GM19397 (cell line): ENCODE data around the gene SLC6A11.

Source experiments
- ATAC-seq: cut with Tn5 transposase; IDR thresholded peaks from one replicate; pipeline ENCODE4 v1.9.1; 2021; ENCODE audit warnings: mild to moderate bottlenecking, moderate library complexity; ENCODE audit not compliant: unreplicated experiment

The SLC6A11 gene

DNA sequence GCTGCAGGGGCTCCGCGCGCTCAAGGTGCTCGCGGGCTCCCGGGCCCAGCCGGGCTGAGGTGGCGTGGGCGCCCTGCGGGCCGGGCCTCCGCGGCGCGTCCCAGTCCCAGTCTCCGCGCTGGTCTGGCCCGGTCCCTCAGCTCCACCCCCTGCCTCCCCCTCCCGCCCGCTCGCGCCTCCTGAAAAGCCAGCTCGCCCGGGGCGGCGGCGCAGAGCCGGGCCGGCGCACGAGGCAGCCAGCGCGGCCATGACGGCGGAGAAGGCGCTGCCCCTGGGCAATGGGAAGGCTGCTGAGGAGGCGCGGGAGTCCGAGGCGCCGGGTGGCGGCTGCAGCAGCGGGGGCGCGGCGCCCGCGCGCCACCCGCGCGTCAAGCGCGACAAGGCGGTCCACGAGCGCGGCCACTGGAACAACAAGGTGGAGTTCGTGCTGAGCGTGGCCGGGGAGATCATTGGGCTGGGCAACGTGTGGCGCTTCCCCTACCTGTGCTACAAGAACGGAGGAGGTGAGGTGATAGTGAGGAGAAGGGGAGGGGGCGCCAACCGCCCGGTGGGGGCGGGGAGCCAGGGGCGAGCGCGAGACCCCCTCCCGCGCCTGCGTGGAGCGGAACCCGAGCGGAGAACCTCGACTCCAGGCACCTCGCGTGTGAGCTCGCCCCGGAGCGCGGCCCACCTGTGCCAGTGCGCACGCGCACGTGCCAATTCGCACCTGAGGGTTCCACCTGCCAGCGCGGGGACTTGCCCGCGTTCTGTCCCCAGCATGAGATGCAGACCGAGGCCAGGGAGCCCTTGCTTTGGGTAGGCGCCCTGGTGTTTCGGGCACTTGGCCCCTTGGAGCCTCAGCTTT is at the start of gene SLC6A11:
Gene SLC6A11, plus strand, starts transcription at position 210 of the 844 bp plus-strand sequence. Its CDS starts 38 bp downstream, at position 248.
- no peak for ATAC-seq

DNA sequence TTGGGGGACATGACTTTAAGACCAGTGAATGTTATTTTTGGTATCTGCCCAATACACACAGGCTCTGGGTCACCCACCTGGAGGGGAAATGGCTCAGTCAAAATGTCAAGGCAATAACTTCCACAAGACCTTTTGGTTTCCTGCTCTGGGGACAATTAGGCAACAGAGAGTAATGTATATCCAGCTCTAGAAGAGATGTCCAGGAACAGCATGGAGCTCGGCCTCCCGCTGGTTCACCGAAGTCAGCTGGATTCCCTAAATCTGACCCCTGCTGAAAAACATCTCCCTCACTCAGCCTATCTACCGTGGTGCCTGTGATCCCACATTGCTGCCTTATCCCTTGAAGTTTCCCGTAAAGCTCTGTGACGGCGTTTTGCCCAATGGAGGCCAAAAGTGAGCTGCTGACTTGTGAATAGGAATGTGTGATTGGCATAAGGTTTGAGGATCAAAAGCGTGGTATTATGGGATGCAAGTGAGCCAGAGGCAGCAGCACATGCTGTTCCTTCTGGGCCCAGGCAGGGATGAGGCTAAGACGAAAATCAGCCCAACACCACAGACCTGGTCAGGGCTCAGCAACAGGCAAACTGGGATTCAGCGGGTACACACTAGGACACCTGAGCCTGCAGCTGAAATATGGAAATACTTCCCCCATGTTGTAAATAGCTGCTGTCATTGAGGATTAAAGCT is 47.2 kb upstream of the SLC6A11 start:
- no peak for ATAC-seq

- no peak for ATAC-seq
Measured at GRCh38 chr3:10770547-10770946, 45.5 kb upstream of the SLC6A11 start.

DNA sequence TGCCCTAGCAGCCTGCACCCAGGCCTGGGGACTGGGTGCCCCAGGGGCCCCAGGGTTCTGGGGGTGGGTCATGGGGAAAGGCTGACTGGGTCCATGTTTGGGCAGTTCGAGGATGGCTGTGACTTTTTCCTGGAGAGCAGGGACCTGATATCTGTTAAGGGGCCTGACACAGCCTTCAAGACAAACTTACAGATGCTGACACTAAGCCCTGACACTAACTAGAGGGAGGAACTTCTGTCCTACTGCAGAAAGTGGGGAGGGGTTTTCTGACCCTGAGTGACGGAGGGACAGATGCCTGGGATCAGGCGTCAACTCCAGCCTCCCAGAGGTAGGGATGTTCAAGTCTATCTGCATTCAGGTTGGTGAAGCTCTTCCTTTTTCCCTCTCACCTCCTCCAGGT is 45.0 kb upstream of the SLC6A11 start:
- ATAC-seq, result no peak

DNA sequence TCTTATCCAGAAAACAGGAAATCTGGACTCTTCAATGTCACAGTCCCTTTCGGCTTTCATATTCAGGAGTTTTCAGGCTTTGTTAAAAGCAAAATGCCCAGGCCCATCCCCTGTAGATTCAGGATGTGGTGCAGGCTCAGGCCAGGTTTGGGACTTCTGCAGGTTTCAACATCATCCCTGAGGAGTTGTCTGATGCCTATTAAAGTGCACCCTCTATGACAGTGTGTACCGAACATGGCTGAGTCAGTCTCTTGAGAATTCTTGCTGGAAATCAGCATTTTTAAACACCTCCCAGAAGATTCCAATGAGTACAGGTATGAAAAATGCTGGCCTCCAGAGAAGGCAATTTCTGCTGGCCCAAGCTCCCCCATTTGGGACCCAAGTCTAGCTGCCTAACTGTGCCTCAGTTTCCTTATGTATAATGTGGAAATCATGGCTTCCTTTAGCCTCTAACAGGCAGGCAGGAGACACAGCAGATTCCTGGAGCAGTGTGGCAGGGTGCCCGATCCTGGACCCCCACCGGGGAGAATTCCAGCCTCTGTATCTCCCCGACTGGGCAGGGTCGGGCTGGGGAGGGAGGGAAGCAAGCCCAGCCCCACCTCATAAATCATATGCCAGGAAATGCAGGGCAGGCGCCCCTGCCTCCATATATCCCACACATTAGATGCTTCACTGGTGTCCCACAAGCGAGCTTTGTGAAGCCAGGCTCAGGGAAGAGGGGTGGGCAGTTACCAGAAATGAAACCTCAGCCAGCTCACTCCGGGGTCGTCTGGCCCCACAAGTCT is 44.4 kb upstream of the SLC6A11 start:
- ATAC-seq, result no peak

DNA sequence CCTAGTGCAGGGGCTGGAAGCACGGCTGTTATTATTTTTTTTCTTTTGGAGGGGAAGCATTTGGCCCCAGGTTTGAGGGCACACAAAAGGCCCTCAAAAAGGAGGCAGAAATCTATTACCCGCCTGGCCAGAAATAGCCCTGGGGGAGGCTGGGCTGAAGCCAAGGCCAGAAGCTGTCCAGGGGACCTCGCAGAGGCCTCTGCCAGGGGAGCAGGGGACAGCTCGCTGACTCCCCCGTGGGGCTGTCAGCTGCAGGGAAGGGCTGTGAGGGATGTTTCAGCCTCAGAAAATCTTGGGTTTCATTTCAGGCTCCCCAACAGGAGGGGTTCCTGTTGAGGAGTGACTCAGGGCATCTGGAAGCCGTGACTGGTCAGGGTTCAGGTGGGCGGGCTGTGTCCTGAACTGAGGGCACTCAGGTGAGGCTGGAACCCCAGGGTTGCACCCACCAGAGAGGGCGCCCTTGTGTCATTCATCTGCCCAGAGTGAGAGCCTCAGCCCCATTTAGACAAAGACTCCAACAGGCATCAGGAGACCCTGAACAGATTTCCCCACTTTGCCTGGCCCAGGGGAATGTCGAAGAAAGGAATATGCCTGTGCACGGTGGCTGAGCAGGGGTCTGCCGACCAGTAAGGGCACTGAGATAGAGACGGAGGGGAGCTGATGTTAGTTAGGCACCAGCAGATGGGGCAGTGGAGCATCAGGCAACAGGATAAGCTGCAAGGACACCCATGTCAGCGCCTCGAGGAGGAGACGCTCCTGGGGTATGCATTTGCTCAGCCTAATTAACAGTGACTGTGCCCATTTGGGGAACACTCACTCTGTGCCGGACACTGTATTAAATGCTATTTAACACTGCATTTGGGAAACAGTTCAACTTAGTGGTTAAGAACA is 43.5 kb upstream of the SLC6A11 start:
- ATAC-seq, result no peak

DNA sequence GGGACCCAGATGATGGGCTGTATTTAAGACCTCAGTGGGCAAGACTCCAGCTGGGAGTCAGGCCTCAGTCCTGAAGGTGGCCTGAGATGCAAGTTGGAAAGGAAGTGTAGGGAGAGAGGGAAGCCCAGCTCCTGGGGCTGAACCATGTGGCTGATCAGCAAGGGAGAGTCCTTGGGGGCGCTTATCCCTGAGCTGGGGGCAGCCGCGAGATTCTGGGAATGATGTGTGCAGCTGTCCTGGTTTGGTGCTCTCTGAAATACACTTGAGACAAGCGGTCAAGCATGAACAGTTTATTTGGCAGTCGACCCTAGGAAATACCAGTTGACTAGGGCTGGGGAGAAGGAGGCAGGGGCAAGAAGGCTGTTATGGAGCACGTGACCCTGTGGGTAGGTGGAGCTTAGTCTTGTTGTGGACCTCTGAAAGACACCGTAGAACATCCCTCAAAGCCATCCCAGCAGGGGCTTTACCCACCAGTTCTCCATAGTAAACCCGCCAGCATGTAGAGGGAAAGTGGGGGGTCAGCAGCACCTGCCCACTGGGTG is 41.8 kb upstream of the SLC6A11 start:
- ATAC-seq, result no peak

- no peak for ATAC-seq
Measured at GRCh38 chr3:10774825-10775224, 41.2 kb upstream of the SLC6A11 start.

DNA sequence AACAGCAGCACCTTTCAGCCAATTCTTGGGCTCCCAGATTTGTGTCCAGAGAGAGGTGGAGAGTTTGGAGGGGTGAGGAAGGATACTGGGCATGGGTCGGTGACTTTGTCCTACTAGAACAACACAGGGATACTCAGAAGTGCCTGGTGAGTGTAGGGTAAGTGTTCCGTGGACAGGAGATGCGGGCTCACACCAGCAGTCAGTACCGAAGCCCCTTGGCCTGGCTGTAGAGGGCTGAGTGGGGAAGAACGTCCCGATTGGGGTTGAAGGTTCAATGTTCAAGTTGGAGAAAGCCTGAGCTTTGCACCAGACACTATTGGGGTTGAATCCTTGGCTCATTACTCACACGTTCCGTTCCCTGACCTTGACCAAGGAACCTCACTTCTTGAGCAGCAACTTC is 40.8 kb upstream of the SLC6A11 start:
- ATAC-seq, result no peak

DNA sequence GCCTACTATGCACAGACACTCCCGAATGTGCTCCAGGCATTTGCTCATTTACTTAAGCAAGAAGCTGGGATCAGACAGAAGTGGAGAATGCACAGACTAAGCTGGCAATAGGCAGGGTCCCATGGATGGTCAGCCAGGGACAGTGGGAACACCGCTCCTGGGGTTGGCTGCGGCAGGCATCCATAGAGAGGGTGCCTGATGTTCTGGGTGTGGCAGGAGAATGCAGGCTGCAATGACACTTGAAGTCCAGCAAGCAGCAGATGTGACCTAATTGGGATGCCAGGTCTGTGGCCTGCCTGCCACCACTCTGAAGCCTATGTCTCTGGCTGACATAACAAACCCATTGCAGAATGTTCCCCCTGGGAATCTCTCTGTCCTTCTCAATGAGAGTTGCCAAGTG is 40.2 kb upstream of the SLC6A11 start:
- ATAC-seq, result no peak

- ATAC-seq, result no peak
Measured at GRCh38 chr3:10777627-10778026, 38.4 kb upstream of the SLC6A11 start.

DNA sequence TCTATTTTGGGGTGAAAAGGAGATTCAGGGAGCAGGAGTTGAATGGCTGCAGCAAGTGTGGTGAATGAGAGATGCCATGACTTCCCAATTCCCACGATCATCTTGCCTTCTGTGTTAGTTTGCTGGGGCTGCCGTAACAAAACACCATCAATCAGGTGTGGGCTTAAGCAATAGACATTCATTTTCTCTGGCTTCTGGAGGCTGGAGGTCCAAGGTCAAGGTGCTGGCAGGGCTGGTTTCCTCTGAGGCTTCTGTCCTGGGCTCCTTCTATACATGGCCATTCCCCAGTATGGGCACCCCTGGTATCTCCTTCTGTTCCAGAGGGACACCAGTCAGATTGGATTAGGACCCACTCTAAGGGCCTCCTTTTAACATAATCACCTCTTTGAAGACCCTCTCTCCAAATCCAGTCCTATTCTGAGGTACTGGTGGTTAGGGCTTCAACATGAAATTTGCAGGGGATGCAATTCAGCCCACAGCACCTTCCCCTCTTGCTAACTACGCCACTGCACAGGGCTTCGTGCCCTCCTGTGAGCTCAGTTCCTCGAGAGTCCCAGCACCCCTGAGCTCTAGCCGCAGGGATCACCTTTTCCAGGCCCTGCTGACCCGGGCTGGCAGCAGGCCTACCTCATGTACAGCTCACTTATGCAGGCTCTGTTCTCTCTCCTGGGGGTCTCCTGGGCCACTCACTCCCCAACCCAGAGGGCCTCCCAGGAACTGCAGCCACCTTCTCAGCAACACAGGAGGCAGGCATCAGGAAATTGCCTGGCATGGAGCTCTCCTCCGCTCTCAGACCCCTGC is 37.3 kb upstream of the SLC6A11 start:
- no peak for ATAC-seq

GRCh38 chr3:10779293-10779805 is 36.7 kb upstream of the SLC6A11 start:
- no peak for ATAC-seq

DNA sequence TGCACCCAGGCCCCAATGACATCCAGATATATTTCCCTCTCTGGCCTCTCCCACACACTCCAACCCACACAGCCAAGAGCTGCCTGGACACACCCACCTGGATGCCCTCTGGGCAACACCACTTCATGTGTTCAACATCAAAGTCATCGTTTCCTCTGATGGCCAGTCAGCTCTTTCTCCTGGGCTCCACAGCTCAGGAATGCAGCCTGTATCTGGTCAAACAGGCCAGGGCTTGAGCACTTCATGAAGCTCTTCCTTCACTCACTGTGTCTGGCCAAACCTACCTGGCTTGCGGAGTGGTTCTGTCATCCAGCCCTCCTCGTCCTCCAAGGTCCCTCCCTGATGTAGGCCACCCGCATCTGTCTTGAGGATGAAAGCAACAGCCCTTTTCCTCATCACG is 35.8 kb upstream of the SLC6A11 start:
- no peak for ATAC-seq

DNA sequence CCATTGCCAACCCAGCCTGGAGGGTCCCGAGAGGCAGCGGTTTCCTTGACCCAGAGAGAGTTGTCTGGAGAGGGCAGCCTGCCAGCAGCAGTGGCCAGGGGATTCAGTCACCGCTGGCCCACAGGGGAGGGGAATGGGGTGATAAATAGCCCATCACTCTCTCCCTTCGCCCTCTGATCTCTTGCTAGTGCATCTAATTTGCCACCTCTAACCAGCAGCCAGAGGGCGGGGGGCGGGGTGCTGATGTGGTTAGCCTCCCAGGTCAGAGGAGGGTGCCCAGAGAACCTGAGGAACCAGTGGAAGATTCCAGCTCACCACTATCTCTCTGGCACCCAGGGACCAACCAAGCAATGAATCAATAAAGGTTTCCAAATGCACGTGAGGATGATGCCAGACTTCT is 35.1 kb upstream of the SLC6A11 start:
- ATAC-seq, result no peak

DNA sequence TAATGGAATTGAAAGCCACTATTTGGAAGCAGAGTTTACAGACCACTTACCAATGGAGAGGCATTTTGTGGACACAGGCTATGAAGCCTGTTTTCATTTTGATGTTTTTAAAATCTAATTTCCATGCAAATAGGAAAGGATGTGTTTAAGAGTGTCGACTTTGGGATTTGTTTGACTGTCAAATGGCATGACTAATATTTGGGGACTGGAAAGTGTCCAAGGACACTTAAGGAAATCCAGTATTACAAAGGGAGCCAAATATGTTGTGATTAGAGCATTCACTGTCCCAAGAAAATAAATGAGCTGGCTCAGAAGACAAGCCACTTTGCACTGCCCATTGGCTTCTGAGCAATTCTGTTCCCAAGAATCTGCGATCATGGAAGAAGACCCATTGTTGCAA is 34.0 kb upstream of the SLC6A11 start:
- no peak for ATAC-seq

- ATAC-seq, result no peak
Measured at GRCh38 chr3:10783360-10784351, 32.4 kb upstream of the SLC6A11 start.

DNA sequence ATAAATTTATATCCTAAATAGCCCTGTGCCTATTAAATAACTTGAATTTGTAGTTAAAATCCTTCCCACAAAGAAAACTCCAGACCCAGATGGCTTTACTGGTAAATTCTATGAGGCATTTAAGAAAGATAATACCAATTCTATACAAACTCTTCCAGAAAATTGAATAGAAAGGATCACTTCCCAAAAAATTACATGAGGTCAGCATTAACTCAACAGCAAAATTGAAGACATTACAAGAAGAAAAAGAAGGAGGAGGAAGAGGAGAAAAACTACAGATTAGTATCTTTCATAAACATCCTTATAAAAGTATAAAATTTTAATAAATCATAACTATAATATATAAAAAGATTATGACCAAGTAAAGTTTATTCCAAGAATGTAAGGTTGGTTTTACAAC is 29.4 kb upstream of the SLC6A11 start:
- no peak for ATAC-seq
